GM19238 (cell line): ENCODE measurements around the gene VENTX.
A peak's percentile ranks its signal among the peaks of the same experiment; 100 is the strongest.

Experiments
- DNase-seq: peaks from one replicate; pipeline ENCODE4 v3.0.0; 2011; ENCODE audit warnings: low spot score; ENCODE audit not compliant: insufficient read length

Gene VENTX

DNA sequence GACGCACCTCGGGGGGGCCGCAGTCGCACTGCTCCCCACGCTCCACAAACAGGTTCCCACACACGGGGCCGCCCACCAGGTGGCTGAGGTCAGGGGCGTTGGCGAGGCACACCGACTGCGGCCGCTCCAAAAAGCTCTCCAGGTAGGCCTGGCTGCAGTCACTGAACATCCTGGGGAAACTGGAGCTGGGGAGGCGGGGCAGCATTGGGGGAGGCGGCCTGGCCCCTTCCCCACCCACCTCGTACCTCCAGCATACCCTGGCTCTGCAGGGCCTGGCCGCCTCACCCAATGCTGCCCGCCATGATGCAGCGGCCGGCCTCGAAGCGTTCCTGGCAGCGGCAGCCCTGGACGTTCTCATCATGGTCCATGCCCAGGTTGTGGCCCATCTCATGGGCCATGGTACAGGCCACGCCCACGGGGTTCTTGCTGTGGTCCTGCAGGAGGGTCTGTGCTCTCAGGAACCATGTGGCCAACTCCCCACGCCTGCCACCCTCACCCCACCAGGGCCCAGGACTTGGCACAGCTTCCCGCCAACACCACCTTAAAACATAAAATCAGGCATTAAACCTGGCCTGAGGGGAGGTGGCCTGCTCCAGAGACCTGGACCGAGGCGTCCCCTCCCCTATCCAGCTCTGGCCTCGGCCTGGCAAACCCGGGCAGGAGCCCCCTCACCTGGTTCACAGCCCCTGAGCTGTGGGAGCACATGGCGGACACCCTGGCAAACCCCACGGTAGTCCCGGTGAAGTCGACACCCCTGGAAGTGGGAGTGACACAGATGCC is 34.1 kb downstream of the VENTX start:
- DNase-seq, result no peak

DNA sequence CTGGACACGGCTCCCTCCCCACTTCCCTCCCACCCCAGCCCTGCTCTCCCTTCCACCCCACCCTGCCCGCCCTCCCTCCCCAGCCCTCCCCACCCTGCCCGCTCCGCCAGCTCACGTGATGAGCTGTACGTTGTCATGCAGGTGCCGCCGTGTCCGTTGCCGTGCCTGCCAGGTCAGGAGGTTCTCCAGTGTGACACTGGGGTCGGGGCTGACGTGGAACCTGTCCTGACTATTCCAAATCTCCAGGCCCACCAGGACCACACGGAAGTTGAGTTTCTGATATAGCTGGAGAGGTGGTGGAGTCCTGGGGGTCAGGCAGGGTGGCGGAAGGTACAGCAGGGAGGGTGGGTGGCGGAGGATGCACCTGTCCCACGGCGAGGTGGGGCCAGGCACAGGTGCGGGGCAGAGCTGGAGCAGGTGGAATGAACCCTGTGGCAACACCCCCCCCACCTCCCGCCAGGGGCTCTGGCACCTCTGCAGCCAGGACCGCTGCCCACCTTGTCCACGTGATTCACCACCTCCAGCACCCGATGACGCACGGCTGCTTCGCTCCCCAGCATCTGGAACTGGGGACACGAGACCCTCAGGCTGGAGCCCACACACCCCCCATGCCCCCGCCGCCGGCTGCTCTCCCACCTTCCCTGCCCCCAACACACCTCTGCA is 34.8 kb downstream of the VENTX start:
- no peak for DNase-seq

DNA sequence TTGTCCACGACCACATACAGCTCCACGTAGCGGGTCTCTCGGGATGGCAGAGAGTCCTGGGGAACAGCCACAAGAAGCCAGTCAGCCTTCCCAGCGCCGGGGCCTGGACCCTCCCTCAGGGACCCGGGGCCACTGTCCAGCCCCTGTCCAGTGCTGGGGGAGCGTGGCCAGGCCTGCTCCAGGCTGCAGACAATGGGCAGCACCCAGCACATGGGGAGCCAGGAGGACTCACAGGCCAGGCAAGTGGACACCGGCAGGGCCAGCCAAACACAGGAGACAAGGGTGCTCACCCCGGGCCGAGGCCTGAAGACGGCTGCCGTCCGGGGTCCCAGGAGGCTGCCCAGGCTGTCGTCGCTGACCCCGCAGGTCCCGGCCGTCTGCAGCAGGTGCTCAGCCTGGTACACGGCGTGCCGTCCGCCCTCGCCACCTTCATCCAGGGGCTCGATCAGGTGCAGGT is 35.3 kb downstream of the VENTX start:
- no peak for DNase-seq

DNA sequence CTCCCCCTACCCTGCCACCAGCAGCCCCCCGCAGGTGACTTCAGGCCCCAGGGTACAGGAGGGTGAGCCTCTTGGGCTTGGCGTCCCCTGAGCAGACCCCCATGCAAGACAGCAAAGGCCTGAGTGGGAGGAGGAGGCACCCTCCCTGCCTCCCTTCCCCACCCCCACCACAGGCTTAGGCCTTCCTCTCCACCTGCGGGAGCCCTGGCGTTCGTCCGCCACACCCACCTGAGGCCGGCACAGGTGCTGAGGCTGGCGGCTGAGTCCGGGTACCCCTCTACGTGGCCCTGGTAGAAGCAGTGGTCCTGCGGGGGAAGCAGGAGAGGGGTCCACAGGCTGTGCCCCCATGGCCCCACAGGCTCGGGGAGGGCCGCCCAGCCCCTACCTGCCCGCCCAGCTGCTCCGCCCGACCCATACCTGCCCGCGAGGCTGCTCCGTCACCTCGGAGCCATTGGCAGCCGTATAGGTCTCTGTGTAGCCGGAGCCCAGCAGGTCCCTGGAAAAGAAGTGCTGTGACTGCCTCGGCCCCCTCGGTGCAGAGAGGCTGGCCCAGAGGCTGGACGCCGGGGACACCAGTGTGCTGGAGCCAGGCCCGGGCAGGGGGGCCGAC is 36.0 kb downstream of the VENTX start:
- DNase-seq, result no peak

DNA sequence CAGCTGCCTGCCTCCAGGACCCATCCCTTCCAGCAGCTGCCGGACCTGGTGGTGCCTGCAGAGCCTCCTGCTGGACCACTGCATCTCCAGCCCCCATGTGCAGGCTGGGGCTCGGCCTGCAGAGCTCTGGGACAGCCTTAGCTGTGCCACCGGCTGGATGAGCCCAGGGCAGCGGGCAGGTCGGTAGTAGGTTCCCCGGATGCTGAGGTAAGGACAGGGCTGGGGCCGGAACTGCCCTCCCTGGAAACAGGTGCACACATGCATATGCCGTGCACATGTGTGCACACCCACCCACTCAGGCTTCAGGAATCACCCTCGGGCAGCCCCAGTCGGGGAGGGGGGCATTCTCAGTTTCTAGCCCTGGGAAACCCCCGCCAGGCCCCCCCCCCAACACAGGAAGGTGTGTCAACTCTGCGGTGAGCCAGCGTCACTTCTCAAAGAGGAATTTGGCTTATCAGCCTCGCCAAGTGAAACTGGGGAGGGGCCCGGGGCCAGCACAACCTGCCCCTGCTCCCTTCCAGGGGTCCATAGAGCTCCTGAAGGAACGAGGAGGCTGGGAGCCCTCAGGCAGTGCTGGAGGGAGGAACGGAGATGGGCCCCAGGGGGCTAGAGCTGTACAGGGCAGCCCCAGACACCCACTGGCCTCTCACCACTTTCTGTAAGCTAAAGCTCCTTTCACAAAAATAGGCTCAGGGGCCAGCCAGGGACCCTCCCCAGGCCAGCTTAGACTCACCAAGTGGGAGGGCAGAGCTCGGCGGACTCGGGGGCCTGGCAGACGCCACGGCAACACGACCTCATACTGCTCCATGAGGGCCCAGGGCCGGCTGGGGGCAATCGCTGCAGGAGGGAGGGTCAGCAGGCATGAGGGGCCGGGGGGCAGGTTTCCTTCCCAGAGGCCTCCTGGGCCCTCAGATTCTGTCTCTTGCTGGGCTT is 37.4 kb downstream of the VENTX start:
- DNase-seq, result peak; percentile 92

DNA sequence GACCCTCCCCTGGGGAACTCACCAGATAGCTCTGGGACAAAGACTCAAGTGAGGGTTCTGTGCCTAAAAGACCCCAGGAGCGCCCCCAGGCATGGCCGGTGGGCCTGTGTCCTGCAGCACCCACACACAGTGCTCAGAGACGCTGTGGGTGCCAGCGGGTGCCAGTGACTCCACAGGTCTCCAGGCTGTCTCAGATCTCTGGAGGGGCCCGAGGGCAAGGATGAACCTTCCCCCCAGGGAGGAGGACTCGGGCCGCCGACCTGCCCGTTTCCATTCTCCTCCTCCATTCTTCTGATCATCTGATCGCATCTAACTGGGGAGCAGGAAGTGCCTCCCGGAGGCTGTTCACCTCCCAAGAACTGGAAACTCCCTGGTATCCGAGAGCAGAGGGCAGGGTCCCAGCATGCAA is 38.0 kb downstream of the VENTX start:
- peak; percentile 79 for DNase-seq

DNA sequence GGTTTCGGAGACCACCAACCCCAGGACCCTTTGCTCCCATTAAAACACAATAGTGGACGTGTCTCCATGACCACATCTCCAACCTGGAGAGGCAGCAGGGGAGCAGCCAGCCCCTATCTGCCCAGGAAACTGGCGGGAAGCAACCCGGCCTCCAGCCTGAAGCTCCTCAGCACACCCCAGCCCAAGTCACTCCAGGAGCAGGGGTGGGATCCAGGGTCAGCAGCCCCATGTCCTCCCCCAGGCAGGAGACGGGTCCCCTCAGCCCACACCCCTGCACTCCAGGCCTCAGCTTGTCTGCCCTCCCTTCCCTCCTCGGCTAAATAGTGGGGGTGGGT is 38.4 kb downstream of the VENTX start:
- peak; percentile 47 for DNase-seq

DNA sequence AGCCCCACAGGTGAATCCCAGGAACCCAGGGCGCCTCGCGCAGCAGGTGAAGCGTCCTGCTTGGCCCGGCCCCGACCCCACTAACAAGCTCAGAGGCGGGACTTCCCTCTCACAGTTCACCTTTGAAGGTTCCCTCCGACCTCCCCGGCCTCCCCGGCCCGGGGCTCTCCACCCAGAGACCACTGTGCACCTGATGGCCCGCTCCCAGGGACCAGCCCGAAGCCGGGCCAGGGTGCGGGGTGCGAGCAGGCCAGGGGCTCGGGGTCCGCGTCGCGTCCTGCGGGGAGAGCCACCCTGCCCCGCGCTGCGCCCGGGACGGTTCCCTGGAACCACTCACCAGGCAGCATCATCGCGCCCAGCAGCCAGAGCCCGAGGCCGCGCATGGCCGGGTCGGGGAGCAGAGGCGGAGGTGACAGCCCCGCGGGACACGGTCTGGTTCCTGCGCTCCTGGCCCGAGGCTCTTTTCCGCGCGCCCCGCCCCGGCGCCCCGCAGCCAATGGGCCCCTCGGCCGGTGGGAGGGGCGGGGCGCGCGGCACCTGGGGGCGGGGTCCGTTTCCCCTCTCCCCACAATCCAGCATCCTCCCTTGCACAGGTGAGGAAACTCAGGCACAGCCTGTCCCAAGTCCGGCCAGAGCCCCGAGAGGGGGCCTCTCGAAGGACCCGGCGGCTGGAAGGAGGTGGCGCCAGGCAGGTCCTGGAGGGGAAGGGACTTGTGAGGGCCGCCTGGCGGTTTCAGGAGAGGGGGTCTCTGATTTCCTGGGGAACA is 39.0 kb downstream of the VENTX start, which contains the start of gene ADAM8:
Gene ADAM8 (minus strand): TSS at position 434 of the 767 bp plus-strand sequence. CDS start 51 bp downstream, at position 383.
- DNase-seq, result peak; percentile 95

DNA sequence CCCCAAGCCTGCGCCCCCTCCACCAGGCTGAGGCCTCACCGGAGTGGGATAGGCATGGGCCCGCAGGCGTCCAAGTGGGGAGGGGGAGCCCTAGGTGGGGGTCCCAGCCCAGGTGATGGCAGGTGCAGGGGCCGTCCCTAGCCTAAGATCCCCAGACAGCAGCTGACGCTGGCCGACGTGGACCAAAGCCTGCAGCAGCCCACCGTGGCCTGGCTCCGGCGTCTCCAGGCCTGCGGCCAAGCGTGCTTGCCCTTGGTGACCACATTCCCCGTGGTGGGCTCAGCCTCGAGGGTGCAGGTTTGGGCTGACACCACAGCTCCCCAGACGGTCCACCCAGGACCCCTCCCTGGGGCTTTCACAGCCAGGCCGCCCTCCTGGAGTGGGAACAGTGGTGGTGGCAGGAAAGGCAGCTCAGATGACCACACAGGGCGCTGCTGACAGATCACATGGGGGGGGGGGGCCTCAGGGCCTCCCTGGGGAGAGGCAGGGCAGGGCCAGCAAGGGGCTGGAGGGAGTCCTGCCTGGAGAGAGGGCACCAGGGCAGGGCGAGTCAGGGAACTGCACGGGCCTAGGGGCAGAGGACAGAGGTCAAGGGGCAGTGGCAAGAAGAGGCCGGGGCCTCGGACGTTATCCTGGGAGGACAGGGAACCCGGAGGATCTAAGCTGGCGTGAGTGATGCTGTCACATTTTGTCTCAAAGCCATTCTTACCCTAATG is 39.8 kb downstream of the VENTX start:
- no peak for DNase-seq

DNA sequence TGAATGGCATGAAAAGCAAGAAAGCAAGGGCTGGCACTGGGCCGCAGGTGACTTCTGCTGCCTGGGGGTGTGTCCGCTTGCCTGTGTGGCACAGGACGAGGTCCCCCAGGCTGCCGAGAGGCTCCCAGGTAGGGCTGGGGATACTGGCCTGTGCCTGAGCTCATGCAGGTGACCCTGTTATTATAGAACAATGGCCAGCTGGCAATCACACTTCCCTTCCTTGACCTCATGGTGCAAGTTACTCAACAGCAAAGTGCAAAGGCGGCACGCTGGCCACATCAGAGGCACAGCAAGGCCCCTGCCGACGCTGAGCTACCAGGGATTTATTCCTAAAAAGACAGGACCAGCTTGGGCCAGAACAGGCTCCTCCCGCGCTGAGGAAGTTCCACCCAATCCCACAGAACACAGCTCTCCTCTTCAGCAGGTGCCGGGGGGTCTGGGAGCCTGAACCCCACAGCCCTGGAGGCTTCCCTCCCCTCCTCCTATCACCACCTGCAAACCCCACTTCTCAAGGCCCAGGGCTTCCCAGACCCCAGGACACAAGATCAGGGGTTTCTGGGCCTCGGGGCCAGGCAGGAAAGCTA is 40.4 kb downstream of the VENTX start:
- no peak for DNase-seq

DNA sequence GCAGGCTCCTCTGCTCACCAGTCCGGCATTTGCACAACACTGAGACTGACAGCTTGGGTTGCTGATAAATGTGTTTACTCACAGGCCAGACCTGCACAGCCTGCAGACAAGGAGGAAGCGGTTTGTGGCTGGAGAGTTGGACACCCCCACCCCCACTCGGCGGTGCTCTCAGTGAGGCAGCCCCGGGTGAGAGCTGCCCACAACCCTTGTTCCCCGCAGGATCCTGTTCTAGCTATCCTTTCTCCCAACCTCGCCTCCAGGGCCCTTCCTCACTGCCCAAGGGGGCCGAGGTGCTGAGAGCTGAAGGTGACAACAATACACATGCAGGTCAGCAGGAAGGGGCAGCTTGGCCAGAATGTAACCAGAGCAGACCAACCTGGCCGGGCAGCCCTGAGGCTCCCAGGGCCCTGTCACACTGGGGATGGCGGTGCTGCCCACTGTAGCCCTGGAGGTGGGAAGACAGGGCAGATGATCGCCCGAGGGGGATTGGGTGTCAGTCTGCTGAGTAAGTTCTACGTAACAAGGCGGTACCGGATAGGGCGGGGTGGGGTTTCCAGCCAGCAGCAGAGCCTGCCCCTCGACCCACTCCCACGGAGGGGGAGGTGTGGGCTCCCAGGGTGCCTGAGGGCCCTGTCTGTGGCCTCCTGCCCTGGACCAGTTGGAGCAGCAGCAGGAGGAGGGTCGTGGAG is 41.1 kb downstream of the VENTX start:
- peak; percentile 87 for DNase-seq

DNA sequence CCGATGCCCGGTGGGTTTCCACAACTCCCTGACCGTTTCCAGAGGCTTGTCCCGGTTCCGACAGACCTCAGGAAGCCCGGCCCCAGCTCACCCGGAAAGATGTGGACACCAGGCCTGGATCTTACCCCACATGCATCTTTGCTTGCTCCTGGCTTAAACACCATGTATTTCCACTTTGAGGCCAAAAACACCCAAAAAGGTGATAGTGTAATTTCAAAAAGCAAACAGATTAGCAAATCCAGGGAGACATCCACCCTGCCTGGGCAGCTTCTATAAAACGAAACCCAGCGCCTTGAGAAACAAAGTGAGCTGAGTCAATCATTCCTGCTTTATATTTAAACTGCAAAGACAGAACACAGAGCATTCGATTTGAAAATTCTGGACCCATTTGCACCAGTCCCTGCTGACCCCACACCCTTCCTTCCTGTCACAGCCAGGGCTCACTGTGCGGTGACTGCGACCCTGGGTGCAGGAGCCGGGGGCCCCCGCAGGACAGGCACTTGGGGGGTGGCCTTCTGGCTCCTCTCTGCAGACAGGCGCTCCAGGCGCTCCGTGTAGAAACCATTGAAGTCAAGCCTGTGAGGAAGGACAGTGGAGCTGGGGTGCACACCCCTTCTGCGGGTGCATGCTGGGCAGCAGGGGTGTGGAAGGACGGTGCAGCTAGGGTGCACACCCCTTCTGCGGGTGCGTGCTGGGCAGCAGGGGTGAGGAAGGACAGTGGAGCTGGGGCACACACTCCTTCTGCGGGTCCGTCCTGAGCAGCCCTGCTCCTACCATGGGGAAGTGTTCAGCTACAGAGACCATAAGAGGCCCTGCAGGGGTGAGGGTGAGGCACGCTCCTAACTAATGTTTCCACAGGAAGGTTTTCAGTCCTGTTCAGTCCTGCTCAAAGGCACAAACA is 41.9 kb downstream of the VENTX start:
- DNase-seq, result no peak

DNA sequence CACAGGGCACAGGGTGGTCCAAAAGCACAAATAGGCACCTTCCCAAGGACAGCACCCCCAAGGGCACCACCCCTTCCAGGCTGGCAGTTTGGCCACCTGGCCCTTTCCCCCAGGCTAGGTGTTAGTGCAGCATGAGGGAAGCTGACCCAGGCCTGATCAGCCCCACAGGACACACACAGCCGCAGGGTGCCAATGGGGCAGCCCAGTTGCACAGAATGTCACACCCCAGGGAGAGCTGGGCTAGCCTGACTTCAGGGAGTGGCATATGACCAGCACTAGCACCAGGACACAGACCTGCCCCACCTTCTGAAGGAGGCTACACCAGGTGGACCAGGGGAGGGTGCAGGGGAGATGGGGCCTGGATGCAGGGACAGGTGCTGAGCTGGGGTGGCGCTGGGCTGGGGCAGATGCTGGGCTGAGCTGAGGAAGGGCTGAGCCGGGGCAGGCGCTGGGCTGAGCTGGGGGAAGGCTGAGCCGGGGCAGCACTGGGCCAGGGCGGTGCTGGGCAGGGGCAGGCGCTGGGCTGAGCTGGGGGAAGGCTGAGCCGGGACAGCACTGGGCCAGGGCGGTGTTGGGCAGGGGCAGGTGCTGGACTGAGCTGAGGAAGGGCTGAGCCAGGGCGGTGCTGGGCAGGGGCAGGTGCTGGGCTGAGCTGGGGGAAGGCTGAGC is 42.9 kb downstream of the VENTX start:
- no peak for DNase-seq

DNA sequence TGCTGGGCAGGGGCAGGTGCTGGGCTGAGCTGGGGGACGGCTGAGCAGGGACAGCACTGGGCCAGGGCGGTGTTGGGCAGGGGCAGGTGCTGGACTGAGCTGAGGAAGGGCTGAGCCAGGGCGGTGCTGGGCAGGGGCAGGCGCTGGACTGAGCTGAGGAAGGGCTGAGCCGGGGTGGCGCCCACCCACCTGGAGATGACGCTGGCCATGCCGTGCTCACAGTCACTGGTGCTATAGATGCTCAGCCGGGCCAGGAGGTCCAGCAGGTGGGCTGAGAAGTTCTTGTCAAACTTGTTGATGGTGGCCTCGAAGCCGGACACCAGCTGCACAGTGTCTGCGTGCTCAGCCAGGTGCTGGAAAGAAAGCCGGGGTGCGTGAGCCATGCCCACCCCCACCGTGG is 43.4 kb downstream of the VENTX start:
- no peak for DNase-seq

DNA sequence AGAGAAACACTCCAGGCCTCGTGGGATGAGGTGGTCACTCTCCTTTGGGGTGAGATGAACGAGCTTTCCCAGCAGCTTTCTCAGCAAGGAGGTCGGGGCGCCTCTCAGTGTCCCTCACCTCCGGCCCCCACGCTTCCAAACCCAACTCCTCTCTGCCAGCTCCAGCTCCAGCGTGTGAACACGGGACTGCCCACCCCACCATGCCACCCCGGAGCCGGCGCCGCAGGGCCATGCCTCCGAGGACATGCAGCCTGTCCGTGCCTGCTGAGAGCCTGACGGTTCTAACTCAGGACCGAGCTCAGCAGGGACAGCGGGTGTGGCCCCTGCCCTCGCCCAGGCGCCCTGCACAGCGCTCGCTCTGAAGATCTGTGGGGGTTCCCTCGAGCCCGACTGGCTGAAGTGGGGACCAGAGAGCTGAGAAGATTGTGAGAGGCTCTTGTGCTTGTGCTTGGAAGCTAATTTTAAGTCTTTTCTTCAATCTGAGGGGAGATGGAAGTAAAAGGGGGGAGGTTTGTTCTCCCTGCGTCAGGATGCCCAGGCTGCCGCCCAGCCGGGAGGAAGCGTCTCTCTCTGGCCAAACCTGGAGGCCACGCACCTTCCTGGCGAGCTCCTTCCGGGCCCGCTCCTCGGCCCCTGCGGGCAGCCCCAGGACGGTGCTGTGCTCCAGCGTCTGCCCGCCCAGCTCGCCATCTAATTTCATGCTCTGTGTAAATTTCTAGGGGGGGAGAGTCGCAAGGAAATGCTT is 44.1 kb downstream of the VENTX start:
- DNase-seq, result no peak

DNA sequence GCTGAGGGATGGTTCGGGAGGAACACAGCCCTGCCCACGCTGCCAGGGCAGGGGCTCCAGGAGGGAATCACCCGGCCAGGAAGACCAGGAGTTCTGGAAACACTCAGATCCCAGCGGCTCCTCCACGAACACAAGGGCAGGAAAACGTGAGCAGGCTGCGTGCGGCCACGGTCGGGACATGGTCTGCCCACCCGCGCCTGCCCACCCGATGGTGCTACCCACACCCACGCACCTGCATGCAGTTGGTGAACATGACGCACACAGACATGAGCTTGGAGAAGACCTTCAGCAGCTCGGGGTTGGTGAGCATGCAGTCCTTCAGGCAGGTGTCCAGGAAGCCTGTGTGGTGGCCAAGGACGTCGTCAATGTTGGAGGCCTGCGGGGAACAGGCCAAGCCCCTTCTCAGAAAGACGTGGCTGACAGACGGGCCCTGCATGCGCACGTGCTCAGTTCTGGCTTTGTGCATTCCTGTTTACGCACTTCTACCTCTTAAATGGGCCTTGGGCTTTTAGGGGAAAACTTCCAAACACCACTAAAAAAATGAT is 45.3 kb downstream of the VENTX start:
- no peak for DNase-seq
